Neuron (in vitro differentiated cells): ENCODE data around the gene LITAF.
"Not testable (repeated sequence)": the region's sequence is repeated elsewhere in the genome, so short reads cannot be mapped to it uniquely, and the experiment has no call there.

Source experiments
- H2AFZ ChIP-seq: one replicate; pipeline ENCODE4 v1.6.1; 2013; ENCODE audit warnings: low read depth, mild to moderate bottlenecking, inconsistent platforms, low read length, moderate library complexity
- H3K27me3 ChIP-seq: one replicate; pipeline ENCODE4 v1.6.1; 2013; ENCODE audit warnings: low read length; ENCODE audit not compliant: insufficient read depth
- H3K36me3 ChIP-seq: one replicate; pipeline ENCODE4 v1.6.1; 2013; ENCODE audit warnings: low read length; ENCODE audit not compliant: insufficient read depth
- H3K4me1 ChIP-seq: one replicate; pipeline ENCODE4 v1.6.1; 2013; ENCODE audit warnings: low read length; ENCODE audit not compliant: insufficient read depth
- H3K4me3 ChIP-seq: 2 replicates; pipeline ENCODE4 v1.5.1; 2013; ENCODE audit warnings: mild to moderate bottlenecking, low read length, moderate library complexity
- H3K9me3 ChIP-seq: one replicate; pipeline ENCODE4 v1.6.1; 2013; ENCODE audit warnings: low read length

The LITAF gene

DNA sequence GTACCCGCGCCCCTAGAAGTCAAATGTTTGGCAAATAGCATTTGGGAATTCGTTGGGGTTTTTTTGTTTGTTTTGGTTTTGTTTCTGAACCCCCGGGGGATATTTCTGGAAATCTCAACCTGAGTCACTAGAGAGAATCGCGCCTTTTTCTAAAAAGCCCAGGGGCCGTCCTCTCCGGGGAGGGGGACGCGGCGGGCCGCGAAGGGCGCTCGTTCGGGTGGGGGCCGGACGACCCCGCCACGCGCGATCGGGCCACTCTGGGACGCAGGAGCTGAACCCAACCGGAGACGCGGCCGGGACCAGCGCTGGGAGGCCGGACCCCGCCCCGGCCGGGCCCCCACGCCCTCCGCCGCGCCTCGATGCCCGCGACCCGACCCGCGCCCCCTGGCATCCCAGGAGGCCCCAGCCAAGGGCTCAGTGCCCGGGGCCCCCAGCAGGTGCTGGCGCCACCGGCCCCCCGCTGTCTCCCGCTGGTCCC, 302 bp downstream of the LITAF start:
- peaks cover 13% of the 10 kb centered on the region for H3K9me3 ChIP-seq
- no peaks in the 10 kb centered on the region for H3K36me3 ChIP-seq
- H3K27me3 ChIP-seq: peaks cover 11% of the 10 kb centered on the region
- peak overlapping the region; percentile 68 for H3K4me3 ChIP-seq
- H3K4me1 ChIP-seq: peaks cover 25% of the 10 kb centered on the region
- H2AFZ ChIP-seq: peak overlapping the region; percentile 95

GRCh38 chr16:11585460-11586377, 1.0 kb downstream of the LITAF start:
- Histone ChIP-seq H2AFZ (peak overlapping the region; percentile 95), H3K36me3 (no peaks in the 10 kb centered on the region), H3K4me1 (peaks cover 28% of the 10 kb centered on the region), H3K9me3 (peaks cover 13% of the 10 kb centered on the region), H3K4me3 (peak overlapping the region; percentile 68), H3K27me3 (peaks cover 11% of the 10 kb centered on the region)

GRCh38 chr16:11583889-11584565, 2.7 kb downstream of the LITAF start:
- Histone ChIP-seq H3K9me3 (peaks cover 11% of the 10 kb centered on the region), H3K27me3 (peaks cover 11% of the 10 kb centered on the region), H2AFZ (no peak overlapping the region), H3K4me1 (peaks cover 28% of the 10 kb centered on the region), H3K4me3 (no peak overlapping the region), H3K36me3 (no peaks in the 10 kb centered on the region)

DNA sequence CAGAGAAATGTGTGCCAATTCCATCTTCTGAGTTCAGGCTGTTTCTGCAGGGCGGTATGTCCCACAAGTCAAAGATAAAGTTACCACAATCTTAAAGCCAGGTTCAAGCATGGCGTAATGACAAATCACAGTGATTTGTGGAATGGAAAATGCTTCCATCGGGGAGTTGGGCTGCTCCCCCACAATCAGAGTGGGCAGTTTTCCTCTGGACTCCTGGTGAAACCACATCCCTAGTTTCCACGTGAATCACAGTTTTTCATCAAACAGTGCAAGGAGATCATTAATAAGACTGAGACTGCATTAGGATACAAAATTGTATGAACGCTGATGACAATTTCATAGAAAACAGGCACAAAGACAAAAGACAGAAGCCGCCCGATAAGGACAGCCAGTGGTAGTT, 3.6 kb downstream of the LITAF start:
- Histone ChIP-seq H3K9me3 (peaks cover 11% of the 10 kb centered on the region), H3K4me1 (peaks cover 28% of the 10 kb centered on the region), H3K27me3 (peaks cover 7% of the 10 kb centered on the region), H3K36me3 (no peaks in the 10 kb centered on the region), H2AFZ (no peak overlapping the region), H3K4me3 (no peak overlapping the region)

DNA sequence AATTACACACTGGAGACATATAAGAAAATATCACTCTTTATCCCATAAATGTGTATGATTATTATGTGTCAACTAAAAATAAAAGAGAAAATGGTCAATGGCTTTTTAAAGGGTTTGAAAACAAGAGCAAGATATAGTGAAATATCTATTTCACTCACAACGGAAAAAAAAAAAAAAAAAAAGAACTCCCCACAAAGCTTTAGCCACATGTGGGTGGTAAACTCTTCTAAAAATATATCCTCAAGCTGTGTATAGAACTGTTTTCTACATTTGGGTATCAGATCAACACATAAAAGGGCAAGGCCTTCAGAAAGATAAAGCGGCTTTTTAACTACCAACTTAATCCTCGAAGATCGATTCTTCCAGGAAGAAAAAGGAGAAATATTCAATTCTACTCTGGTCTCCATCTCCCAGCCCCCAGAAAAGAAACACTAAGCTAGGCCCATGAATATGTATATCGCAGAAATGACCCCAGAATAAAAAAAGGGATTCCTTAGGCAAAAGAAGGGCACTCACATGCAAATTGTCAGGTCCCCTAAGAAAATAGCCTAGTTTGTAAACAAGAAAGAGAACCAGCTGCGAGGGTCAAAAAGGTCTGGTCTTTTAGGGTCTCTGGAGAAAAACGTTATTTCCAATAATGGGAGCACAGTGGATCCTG, 4.4 kb downstream of the LITAF start:
- Histone ChIP-seq H3K27me3 (peaks cover 5% of the 10 kb centered on the region), H3K9me3 (peaks cover 11% of the 10 kb centered on the region), H3K36me3 (no peaks in the 10 kb centered on the region), H2AFZ (peak overlapping the region; percentile 8), H3K4me3 (no peak overlapping the region), H3K4me1 (peaks cover 28% of the 10 kb centered on the region)

DNA sequence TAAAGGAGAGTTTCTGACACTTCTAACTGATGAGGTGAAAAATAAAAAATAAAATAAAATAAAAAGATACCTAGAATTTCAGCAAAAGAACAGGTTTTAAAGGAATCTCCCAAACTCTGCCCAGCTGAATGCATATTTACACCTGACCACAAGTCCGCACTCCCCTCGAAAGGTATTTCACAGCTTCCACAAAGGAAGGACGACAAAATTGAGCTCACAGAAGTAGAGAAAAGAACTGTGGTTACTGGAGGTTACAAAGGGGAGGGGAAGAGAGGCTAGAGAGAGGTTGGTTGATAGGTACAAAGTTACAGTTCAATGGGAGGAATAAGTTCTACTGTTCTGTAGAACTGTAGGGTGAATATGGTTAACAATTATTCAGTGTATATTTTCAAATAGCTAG, 5.0 kb downstream of the LITAF start:
- Histone ChIP-seq H3K9me3 (peaks cover 11% of the 10 kb centered on the region), H3K36me3 (no peaks in the 10 kb centered on the region), H3K4me3 (no peak overlapping the region), H3K4me1 (peaks cover 28% of the 10 kb centered on the region), H2AFZ (no peak overlapping the region), H3K27me3 (peaks cover 4% of the 10 kb centered on the region)

DNA sequence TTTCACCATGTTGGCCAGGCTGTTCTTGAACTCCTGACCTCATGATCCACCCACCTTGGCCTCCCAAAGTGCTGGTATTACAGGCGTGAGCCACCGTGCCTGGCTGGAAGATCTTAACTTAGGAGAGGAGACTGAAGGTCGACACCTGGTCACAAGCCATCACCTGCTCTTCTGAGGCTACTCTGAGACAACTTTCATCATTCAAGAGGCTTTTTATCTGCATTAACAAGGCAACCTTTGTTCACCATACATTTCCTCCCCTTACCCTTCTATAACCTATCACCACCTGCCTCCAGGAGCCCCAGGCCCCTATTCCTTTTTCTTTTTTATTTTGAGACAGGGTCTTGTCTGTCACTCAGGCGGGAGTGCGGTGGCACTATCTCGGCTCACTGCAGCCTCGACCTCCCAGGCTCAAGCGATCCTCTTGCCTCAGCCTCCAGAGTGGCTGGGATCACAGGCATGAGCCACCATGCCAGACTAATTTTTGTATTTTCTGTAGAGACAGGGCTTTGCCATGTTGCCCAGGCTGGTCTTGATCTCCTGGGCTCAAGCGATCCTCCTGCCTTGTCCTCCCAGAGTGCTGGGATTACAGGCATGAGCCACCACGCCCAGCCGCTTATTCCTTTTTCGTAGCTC, 6.2 kb downstream of the LITAF start:
- Histone ChIP-seq H2AFZ (no peak overlapping the region), H3K27me3 (no peaks in the 10 kb centered on the region), H3K4me3 (no peak overlapping the region), H3K4me1 (peaks cover 24% of the 10 kb centered on the region), H3K36me3 (no peaks in the 10 kb centered on the region), H3K9me3 (peaks cover 9% of the 10 kb centered on the region)

GRCh38 chr16:11577290-11577660, 9.4 kb downstream of the LITAF start:
- not testable (repeated sequence) for H3K4me3 ChIP-seq, H3K36me3 ChIP-seq, H3K27me3 ChIP-seq, H2AFZ ChIP-seq, H3K9me3 ChIP-seq
- peaks cover 10% of the 10 kb centered on the region for H3K4me1 ChIP-seq

DNA sequence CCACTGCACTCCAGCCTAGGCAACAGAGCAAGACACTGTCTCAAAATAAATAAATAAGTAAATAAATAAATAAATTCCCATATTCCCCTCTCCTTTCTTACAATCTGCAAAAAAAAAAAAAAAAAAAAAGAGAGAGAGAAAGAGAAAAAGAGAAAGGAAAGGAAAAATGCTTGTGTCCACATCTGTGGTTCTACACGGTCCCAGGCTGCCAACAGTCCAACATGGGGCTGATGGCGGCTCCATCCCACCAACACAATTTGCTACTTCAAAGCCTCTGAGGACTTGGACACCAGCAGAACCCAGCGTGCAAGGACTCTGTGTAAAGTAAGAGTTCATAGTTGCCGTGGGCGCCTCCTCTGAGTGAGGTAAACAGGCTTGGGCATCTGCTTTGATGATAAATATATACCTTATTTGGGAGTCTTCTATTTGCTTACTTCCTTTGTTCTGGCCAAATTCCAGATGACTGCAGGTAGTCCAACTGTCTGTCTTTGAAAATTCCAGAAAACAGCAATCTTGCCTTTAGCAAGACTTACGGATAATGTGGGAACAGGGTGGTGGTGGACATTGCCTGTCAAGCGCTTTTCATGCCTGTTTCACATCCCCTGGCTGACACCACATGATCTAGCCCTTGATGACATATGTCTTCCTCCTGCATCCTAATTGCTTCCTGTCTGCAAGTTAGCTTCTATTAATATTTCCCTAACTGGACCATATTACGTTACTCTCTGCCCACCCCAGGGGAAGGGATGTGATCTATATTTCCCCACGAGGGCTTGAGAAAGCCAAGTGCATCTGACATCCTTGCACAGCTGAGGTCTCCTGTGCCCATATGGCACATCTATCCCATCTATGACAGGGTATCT, 10.1 kb downstream of the LITAF start:
- Histone ChIP-seq H3K27me3 (no peaks in the 10 kb centered on the region), H3K36me3 (no peaks in the 10 kb centered on the region), H3K4me1 (peaks cover 4% of the 10 kb centered on the region), H3K4me3 (no peak overlapping the region), H2AFZ (no peak overlapping the region), H3K9me3 (peaks cover 1% of the 10 kb centered on the region)

DNA sequence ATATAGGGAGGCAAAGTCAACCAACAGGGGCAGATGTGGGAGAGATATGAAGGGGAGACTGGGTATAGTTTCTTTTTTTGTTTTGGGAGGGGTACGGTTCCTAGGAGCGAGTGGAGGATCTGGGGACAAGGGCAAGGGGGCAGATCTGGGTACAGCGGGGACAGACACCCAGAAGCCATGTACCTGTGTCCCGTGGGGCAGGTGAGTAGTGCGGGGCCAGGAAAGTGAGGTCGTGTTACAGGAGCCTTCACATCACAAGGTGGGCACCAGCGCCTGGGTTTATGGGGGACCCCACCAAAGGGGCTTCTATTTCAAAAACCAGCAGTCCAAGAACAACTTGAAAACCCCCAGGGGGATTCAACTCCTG, 11.5 kb downstream of the LITAF start:
- no peaks in the 10 kb centered on the region for H3K36me3 ChIP-seq
- peaks cover 1% of the 10 kb centered on the region for H3K9me3 ChIP-seq
- no peak overlapping the region for H2AFZ ChIP-seq
- H3K4me1 ChIP-seq: no peaks in the 10 kb centered on the region
- H3K4me3 ChIP-seq: no peak overlapping the region
- no peaks in the 10 kb centered on the region for H3K27me3 ChIP-seq

GRCh38 chr16:11572301-11572995, 14.3 kb downstream of the LITAF start:
- H3K4me3 ChIP-seq: no peak overlapping the region
- no peaks in the 10 kb centered on the region for H3K36me3 ChIP-seq
- H3K4me1 ChIP-seq: no peaks in the 10 kb centered on the region
- H3K9me3 ChIP-seq: peaks cover 1% of the 10 kb centered on the region
- no peaks in the 10 kb centered on the region for H3K27me3 ChIP-seq
- no peak overlapping the region for H2AFZ ChIP-seq

GRCh38 chr16:11571549-11571948, 15.2 kb downstream of the LITAF start:
- Histone ChIP-seq H3K4me3 (no peak overlapping the region), H3K27me3 (no peaks in the 10 kb centered on the region), H3K9me3 (peaks cover 1% of the 10 kb centered on the region), H3K4me1 (no peaks in the 10 kb centered on the region), H2AFZ (no peak overlapping the region), H3K36me3 (no peaks in the 10 kb centered on the region)
